Islet precursor cell (in vitro differentiated cells): Measurements from ENCODE around the gene CMIP.
"Not testable (repeated sequence)": the region's sequence is repeated elsewhere in the genome, so short reads cannot be mapped to it uniquely, and the experiment has no call there.

Experiments
- DNase-seq: peaks from one replicate; pipeline ENCODE4 v3.0.0-alpha.2; 2018

Gene CMIP

GRCh38 chr16:81571592-81572385, 127.2 kb downstream of the CMIP start:
- DNase-seq, result no peak

GRCh38 chr16:81572386-81573144, 128.0 kb downstream of the CMIP start:
- no peak for DNase-seq

DNA sequence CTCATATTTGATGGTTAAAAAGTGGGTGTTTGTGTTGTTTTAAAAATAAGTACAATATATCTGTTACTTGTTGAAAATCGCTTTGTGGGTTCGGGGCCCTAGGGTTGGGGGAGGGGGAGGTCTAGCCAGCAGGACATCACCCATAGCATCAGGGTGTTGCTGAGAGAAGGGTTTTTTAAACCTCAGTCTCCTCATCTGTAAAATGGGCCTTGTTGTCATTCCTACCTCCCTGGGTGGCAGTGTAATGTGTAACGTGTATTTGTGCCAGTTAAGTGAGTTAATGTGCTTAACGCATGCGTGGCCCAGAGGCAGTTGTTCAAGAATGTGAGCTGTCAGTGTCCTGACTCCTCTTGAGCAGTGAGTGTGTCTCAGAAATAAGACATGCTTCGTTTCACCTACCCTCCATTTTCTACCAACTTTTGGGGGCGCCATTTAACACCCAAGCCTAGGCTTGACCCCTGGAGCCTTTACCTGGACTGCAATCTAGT, 129.0 kb downstream of the CMIP start:
- no peak for DNase-seq

GRCh38 chr16:81574168-81574567, 129.6 kb downstream of the CMIP start:
- DNase-seq, result no peak

GRCh38 chr16:81575307-81575706, 130.7 kb downstream of the CMIP start:
- no peak for DNase-seq

DNA sequence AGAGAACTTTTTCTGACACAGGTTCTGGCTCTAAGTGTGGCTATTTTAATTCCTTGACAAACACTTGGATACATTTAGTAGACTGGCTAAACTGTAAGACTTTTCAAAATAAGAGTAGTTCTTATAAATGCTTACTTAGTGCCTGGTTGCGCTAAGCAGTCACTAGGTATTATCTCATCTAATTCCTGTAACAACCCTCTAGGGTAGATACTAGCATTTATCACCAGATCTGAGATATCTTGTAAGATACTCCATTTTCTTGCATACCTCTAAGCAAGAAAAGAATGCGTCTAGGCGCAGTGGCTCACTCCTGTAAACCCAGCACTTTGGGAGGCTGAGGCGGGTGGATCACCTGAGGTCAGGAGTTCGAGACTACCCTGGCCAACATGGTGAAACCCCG, 131.2 kb downstream of the CMIP start:
- DNase-seq, result no peak

GRCh38 chr16:81576696-81577095, 132.1 kb downstream of the CMIP start:
- no peak for DNase-seq

DNA sequence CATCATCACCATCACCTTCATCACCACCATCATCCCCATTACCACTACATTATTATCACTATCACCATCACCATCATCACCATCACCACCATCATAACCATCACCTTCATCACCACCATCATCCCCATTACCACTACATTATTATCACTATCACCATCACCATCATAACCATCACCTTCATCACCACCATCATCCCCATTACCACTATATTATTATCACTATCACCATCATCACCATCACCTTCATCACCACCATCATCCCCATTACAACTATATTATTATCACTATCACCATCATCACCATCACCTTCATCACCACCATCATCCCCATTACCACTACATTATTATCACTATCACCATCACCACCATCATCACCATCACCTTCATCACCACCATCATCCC, 132.7 kb downstream of the CMIP start:
- not testable (repeated sequence) for DNase-seq

DNA sequence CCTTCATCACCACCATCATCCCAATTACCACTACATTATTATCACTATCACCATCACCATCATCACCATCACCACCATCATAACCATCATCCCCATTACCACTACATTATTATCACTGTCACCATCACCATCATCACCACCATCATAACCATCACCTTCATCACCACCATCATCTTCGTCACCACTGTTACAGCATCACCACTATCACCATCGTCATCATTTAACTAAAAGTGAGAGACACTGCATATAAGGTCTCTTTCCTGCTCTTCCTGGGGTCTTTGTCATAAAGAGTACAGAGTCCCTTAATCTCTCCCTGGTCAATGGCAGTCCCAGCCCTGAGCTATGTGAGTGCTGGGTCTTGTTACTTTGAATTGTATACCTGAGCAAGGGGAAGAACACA, 133.5 kb downstream of the CMIP start:
- no peak for DNase-seq

DNA sequence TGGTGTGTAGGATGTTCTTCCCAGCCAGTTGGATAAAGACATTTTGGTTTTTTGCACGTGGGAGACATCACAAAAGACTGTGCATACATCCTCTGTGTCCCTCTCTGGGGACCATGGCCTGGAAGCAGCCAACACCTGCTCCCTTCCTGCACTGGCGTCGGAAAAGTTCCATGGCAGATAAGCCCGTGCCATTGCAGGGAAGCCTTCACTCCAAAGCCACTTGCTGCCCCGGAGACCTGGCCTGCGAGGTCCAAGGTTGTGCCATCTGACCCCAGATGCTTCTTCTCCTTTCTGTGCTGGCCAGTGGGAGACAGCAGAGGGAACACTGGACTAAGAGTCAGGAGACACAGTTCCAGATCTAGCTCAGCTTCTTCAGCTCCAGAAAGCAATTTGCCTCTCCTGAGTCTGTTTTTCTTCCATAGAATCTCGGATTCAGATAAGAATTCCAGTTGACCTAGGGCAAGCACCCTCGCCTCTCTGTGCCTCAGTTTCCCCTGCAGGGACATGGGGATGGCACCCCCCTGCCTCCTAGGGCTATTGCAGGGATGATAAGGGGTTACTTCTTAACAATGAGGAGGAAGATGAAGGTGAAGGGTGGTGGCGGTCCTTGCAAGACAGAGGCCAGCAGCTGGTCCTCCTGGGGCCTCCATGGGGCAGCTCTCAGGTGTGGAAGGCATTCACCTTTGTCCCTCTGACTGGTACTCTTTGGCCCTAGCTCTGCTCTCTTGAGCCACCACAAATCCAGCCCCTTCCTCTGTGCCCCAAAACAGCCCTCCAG, 134.2 kb downstream of the CMIP start:
- DNase-seq, result no peak

DNA sequence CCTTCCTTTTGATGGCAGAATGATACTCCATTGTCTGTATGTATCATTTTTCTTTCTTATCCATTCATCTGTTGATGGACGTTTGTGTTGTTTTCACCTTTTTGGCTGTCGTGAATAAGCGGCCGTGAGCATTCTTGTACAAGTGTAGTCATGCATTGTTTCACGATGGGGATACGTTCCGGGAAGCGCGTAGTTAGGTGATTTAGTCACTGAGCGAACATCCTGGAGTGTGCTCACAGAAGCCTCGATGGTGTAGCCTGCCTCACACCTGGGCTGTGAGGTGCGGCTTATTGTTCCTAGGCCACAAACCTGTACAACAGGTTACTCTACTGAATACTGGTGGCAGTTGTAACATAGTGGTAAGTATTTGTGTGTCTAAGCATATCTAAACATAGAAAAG, 136.5 kb downstream of the CMIP start:
- DNase-seq, result no peak

DNA sequence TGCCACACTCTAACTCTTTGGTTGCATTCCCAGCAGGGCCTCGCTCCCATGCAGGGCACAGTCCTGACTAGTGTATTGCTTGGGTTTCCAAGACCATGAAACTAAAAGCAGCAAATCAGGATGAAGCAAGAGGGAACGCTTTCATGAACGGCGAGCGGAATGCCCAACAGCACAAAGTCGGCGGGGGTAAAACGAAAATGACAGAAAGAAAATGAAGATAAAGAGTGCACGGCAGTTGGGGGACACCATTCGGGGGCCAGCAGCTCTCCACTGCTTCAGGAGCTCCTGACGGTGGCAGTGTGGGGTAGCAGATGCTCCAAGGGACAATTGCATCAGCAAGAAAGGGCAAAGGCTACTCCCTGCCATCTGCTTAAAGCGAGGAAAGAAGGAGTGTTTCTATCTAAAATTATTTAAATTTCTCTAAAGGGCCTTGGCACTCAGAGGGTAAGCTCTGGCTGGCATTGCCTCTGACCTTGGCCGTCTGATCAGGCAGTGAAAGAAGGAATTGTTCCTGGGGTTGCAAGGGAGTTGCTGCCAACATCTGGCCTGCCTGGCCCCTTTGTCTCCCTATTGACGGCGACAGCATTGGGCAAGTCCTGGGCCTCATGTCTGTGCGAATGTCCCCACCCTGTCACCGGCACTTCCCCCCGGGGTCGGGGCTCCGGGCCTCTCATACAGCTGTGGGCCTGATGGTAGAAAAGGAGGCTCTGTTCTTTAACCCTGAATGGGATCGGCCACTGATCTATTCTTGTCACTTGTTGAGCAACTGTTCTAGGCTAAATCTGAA, 138.2 kb downstream of the CMIP start:
- DNase-seq, result no peak

- DNase-seq, result no peak
Observed at GRCh38 chr16:81583893-81584631, 139.5 kb downstream of the CMIP start.

DNA sequence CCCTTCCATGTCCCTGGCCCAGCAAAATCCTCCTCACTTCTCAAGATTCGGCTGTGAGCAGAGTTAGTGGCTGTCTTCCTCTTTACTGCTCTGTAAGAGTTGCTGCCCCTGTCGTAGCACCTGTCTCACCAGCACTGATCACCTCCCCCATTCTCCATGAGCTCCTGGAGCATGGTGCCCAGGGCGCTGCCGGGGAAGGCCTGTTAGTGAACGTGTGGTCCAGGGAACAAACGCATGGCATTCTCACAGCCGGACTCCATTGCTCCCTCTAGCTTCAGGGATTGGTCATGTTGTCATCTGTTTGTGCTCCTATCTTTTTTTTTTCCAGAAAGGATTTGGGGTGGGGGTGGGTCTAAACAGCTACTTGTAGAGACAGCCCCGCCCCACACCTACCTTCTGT, 141.2 kb downstream of the CMIP start:
- DNase-seq, result peak; percentile 83

GRCh38 chr16:81586417-81586816, 141.8 kb downstream of the CMIP start:
- peak; percentile 96 for DNase-seq

GRCh38 chr16:81586977-81587625, 142.5 kb downstream of the CMIP start:
- peak; percentile 66 for DNase-seq

GRCh38 chr16:81587626-81588160, 143.1 kb downstream of the CMIP start:
- peak; percentile 88 for DNase-seq

DNA sequence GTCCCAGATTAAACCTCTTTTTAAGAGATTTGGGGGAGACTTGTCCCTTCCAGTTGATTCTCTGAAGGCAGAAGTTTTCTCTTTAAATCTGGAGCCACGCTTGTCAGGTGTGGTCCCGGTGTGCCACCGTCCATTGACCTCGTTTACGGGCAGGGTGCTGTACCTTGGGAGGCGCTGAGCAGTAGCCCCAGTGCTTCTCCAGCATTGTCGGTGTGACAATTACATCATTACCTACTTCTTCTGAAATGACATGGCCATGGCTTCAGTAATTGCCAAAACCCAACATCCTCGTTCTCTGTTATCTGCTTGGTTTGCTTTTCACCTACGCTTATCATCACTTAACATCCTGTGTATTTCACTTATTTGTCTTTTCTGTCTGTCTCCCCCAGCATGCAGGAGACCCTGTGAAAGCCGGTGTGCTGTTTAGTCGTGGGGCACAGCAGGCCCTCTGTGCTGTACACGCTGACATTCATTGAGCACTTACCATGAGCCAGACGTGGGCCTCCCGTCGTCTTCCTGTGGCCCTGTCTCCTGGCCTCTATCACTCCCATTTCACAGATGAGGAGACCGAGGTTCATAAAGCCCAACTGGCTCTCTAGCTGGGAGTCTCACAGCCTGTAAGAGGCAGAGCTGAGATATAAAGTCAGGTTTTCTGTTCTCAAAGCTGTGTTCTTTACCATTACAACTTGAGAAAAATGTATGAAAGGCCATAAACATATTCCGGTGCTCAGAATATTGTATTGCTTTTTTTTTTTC, 143.9 kb downstream of the CMIP start:
- no peak for DNase-seq

GRCh38 chr16:81589975-81590650, 145.5 kb downstream of the CMIP start:
- DNase-seq, result no peak
